Activated CD4-positive, alpha-beta memory T cell treated with anti-CD3 and anti-CD28 coated beads, Interleukin-2, amount 10 ng/mL, durations not matched to agents 7 days and 5 days (primary cell): ENCODE data around the gene MOB1B. TPM values are rescaled to one million over a fixed set of nuclear protein-coding genes. Genes with fewer than 3 reads are reported as not detected.
"Not testable (repeated sequence)": the region's sequence is repeated elsewhere in the genome, so short reads cannot be mapped to it uniquely, and the experiment has no call there.

Source experiments
- CTCF ChIA-PET: fragments of 350-600 bp; sonication (Branson Sonifier 250); formaldehyde crosslinking; loops from one replicate; lab custom pipeline; 2021; ENCODE audit warnings: antibody characterized with exemption, inconsistent platforms; lab: Charles Lee
- POLR2A ChIA-PET: fragments of 350-600 bp; sonication (Branson Sonifier 250); formaldehyde crosslinking; loops from one replicate; lab custom pipeline; 2021; ENCODE audit warnings: antibody characterized with exemption; lab: Charles Lee
- DNase-seq: peaks from one replicate; pipeline ENCODE4 v3.0.0-alpha.2; 2020
- H3K27ac Mint-ChIP-seq: one replicate; pipeline ENCODE4 v1.8.0; 2021; ENCODE audit warnings: mild to moderate bottlenecking, mixed read lengths
- H3K27me3 Mint-ChIP-seq: one replicate; pipeline ENCODE4 v1.8.0; 2021; ENCODE audit warnings: mixed read lengths
- H3K36me3 Mint-ChIP-seq: one replicate; pipeline ENCODE4 v1.8.0; 2021; ENCODE audit warnings: low read depth, mixed read lengths
- H3K4me1 Mint-ChIP-seq: one replicate; pipeline ENCODE4 v1.8.0; 2021; ENCODE audit warnings: mixed read lengths
- H3K4me3 Mint-ChIP-seq: one replicate; pipeline ENCODE4 v1.8.0; 2021; ENCODE audit warnings: mild to moderate bottlenecking, mixed read lengths
- H3K9me3 Mint-ChIP-seq: one replicate; pipeline ENCODE4 v1.8.0; 2021; ENCODE audit warnings: mixed read lengths
- total RNA-seq, 2 experiments: library from RNA; stranded (reverse); gene quantifications; one replicate each; pipeline ENCODE4 v1.2.3, GENCODE V29; 2021

Gene MOB1B
- total RNA-seq, 2 experiments from 2014 or later: 15.3 to 15.9 TPM

- Mint-ChIP-seq H3K4me3 (peak overlapping the region; percentile 62), H3K4me1 (peaks cover 77% of the 10 kb centered on the region), H3K27me3 (no peaks in the 10 kb centered on the region), H3K27ac (peak overlapping the region; percentile 73), H3K36me3 (peaks cover 61% of the 10 kb centered on the region), H3K9me3 (no peaks in the 10 kb centered on the region)
- ChIA-PET POLR2A (interaction anchor here (0.8 to 1.7 kb wide), 2 partner anchors 12 to 270 kb away, joined by 3 to 21 read pairs; partner anchors contain the start of gene DCK), CTCF (interaction anchor here (1.0 to 1.6 kb wide), 4 partner anchors 10 to 354 kb away, joined by 3 to 5 read pairs (median 4); no protein-coding TSS in a partner anchor)
- DNase-seq: no peak
Measured at GRCh38 chr4:71006203-71006907, 104.2 kb downstream of the MOB1B start.

- Mint-ChIP-seq H3K27me3 (no peaks in the 10 kb centered on the region), H3K36me3 (peaks cover 57% of the 10 kb centered on the region), H3K4me3 (no peak overlapping the region), H3K4me1 (peaks cover 59% of the 10 kb centered on the region), H3K27ac (no peak overlapping the region), H3K9me3 (peaks cover 4% of the 10 kb centered on the region)
- CTCF ChIA-PET: interaction anchor here (0.6 to 4.1 kb wide), 4 partner anchors 13 to 356 kb away, joined by 3 to 74 read pairs (median 6); partner anchors contain the start of gene DCK
- POLR2A ChIA-PET: interaction anchor here (1.4 to 2.2 kb wide), 2 partner anchors 13 to 15 kb away, joined by 4 to 8 read pairs; partner anchors contain the start of gene DCK
- no peak for DNase-seq
Measured at GRCh38 chr4:71008196-71008595, 106.0 kb downstream of the MOB1B start.

- peaks cover 57% of the 10 kb centered on the region for H3K36me3 Mint-ChIP-seq
- POLR2A ChIA-PET: interaction anchor here (1.4 to 2.5 kb wide), 3 partner anchors 14 to 171 kb away, joined by 4 to 8 read pairs (median 7); partner anchors contain the start of gene DCK
- no peak for DNase-seq
- peaks cover 50% of the 10 kb centered on the region for H3K4me1 Mint-ChIP-seq
- peak overlapping the region; percentile 44 for H3K27ac Mint-ChIP-seq
- H3K27me3 Mint-ChIP-seq: no peaks in the 10 kb centered on the region
- CTCF ChIA-PET: interaction anchor here (0.9 to 4.1 kb wide), 6 partner anchors 8 to 357 kb away, joined by 3 to 74 read pairs (median 8); partner anchors contain the start of gene DCK
- H3K9me3 Mint-ChIP-seq: peaks cover 11% of the 10 kb centered on the region
- H3K4me3 Mint-ChIP-seq: no peak overlapping the region
Measured at GRCh38 chr4:71009086-71009485, 106.9 kb downstream of the MOB1B start.

- H3K27me3 Mint-ChIP-seq: no peaks in the 10 kb centered on the region
- DNase-seq: no peak
- peaks cover 14% of the 10 kb centered on the region for H3K9me3 Mint-ChIP-seq
- H3K36me3 Mint-ChIP-seq: peaks cover 56% of the 10 kb centered on the region
- no peak overlapping the region for H3K4me3 Mint-ChIP-seq
- CTCF ChIA-PET: interaction anchor here (0.6 to 4.1 kb wide), 23 partner anchors 9 to 421 kb away, joined by 3 to 74 read pairs (median 4); partner anchors contain the start of genes DCK and MOB1B
- H3K27ac Mint-ChIP-seq: no peak overlapping the region
- H3K4me1 Mint-ChIP-seq: peaks cover 41% of the 10 kb centered on the region
- POLR2A ChIA-PET: interaction anchor here (0.7 to 2.5 kb wide), 5 partner anchors 13 to 172 kb away, joined by 3 to 9 read pairs (median 7); partner anchors contain the start of gene DCK
Measured at GRCh38 chr4:71009890-71010588, 107.9 kb downstream of the MOB1B start.

GRCh38 chr4:71011451-71011850, 109.3 kb downstream of the MOB1B start:
- H3K27me3 Mint-ChIP-seq: no peaks in the 10 kb centered on the region
- H3K27ac Mint-ChIP-seq: no peak overlapping the region
- H3K4me3 Mint-ChIP-seq: no peak overlapping the region
- ChIA-PET POLR2A (no interaction called here), CTCF (interaction anchor here (2.2 to 4.1 kb wide), 2 partner anchors 17 to 61 kb away, joined by 6 to 74 read pairs; partner anchors contain the start of gene DCK)
- DNase-seq: no peak
- peaks cover 19% of the 10 kb centered on the region for H3K9me3 Mint-ChIP-seq
- H3K4me1 Mint-ChIP-seq: peaks cover 31% of the 10 kb centered on the region
- H3K36me3 Mint-ChIP-seq: peaks cover 59% of the 10 kb centered on the region

GRCh38 chr4:71017391-71017790, 115.2 kb downstream of the MOB1B start:
- H3K4me3 Mint-ChIP-seq, H3K4me1 Mint-ChIP-seq, POLR2A ChIA-PET, DNase-seq, H3K27ac Mint-ChIP-seq, H3K27me3 Mint-ChIP-seq: not testable (repeated sequence)
- CTCF ChIA-PET: interaction anchor here (3.6 kb wide), 1 partner anchor 7 kb away, joined by 16 read pairs; no protein-coding TSS in a partner anchor
- Mint-ChIP-seq H3K36me3 (peaks cover 55% of the 10 kb centered on the region), H3K9me3 (peaks cover 19% of the 10 kb centered on the region)

- H3K36me3 Mint-ChIP-seq: peaks cover 52% of the 10 kb centered on the region
- peaks cover 4% of the 10 kb centered on the region for H3K9me3 Mint-ChIP-seq
- POLR2A ChIA-PET: interaction anchor here (1.9 kb wide), 1 partner anchor 182 kb away, joined by 4 read pairs; no protein-coding TSS in a partner anchor
- no peak for DNase-seq
- no peak overlapping the region for H3K27ac Mint-ChIP-seq
- no peaks in the 10 kb centered on the region for H3K27me3 Mint-ChIP-seq
- CTCF ChIA-PET: interaction anchor here (0.7 to 3.6 kb wide), 4 partner anchors 10 to 135 kb away, joined by 3 to 16 read pairs (median 4); no protein-coding TSS in a partner anchor
- H3K4me3 Mint-ChIP-seq: no peak overlapping the region
- no peaks in the 10 kb centered on the region for H3K4me1 Mint-ChIP-seq
Measured at GRCh38 chr4:71020611-71021010, 118.4 kb downstream of the MOB1B start.

GRCh38 chr4:71025654-71026053, 123.5 kb downstream of the MOB1B start:
- Mint-ChIP-seq H3K36me3 (peaks cover 67% of the 10 kb centered on the region), H3K27me3 (no peaks in the 10 kb centered on the region), H3K27ac (no peak overlapping the region), H3K9me3 (no peaks in the 10 kb centered on the region), H3K4me1 (no peaks in the 10 kb centered on the region), H3K4me3 (no peak overlapping the region)
- ChIA-PET CTCF (no interaction called here), POLR2A (no interaction called here)
- DNase-seq: no peak

GRCh38 chr4:71026086-71026485, 123.9 kb downstream of the MOB1B start:
- no peak overlapping the region for H3K4me3 Mint-ChIP-seq
- H3K27me3 Mint-ChIP-seq: no peaks in the 10 kb centered on the region
- ChIA-PET CTCF (no interaction called here), POLR2A (no interaction called here)
- no peaks in the 10 kb centered on the region for H3K9me3 Mint-ChIP-seq
- H3K4me1 Mint-ChIP-seq: no peaks in the 10 kb centered on the region
- no peak for DNase-seq
- H3K36me3 Mint-ChIP-seq: peaks cover 69% of the 10 kb centered on the region
- H3K27ac Mint-ChIP-seq: no peak overlapping the region

- no peak overlapping the region for H3K27ac Mint-ChIP-seq
- H3K9me3 Mint-ChIP-seq: no peaks in the 10 kb centered on the region
- no peak for DNase-seq
- ChIA-PET CTCF (no interaction called here), POLR2A (no interaction called here)
- H3K4me1 Mint-ChIP-seq: no peaks in the 10 kb centered on the region
- peaks cover 61% of the 10 kb centered on the region for H3K36me3 Mint-ChIP-seq
- H3K27me3 Mint-ChIP-seq: no peaks in the 10 kb centered on the region
- H3K4me3 Mint-ChIP-seq: no peak overlapping the region
Measured at GRCh38 chr4:71027611-71028010, 125.4 kb downstream of the MOB1B start.

GRCh38 chr4:71029504-71029903, 127.3 kb downstream of the MOB1B start:
- CTCF ChIA-PET: no interaction called here
- no peaks in the 10 kb centered on the region for H3K4me1 Mint-ChIP-seq

GRCh38 chr4:71032106-71032505, 129.9 kb downstream of the MOB1B start:
- CTCF ChIA-PET, POLR2A ChIA-PET: not testable (repeated sequence)

More at GRCh38 chr4:71029504-71029903, 127.3 kb downstream of the MOB1B start:
- Mint-ChIP-seq H3K27me3 (no peaks in the 10 kb centered on the region), H3K36me3 (peaks cover 43% of the 10 kb centered on the region), H3K27ac (no peak overlapping the region), H3K9me3 (no peaks in the 10 kb centered on the region), H3K4me3 (no peak overlapping the region)
- DNase-seq: no peak
- POLR2A ChIA-PET: no interaction called here

More at GRCh38 chr4:71032106-71032505, 129.9 kb downstream of the MOB1B start:
- H3K36me3 Mint-ChIP-seq: peaks cover 26% of the 10 kb centered on the region
- not testable (repeated sequence) for H3K9me3 Mint-ChIP-seq, DNase-seq, H3K4me1 Mint-ChIP-seq, H3K4me3 Mint-ChIP-seq, H3K27me3 Mint-ChIP-seq, H3K27ac Mint-ChIP-seq
